ENCODE data around the gene TFPT. TPM values are rescaled to one million over a fixed set of nuclear protein-coding genes. Genes with fewer than 3 reads are reported as not detected.

TFPT gene
- total RNA-seq, 2 donors from 2014 or later, result 6.5 to 11.9 TPM

GRCh38 chr19:54154603-54155345, 39.3 kb upstream of the TFPT start:
- Histone ChIP-seq H3K9me3 (no peaks in the 10 kb centered on the region), H3K27ac (no peak overlapping the region), H3K27me3 (no peaks in the 10 kb centered on the region), H3K36me3 (replicated peaks in 1 of 2; ENCODE audit: insufficient read depth in 1 of 2, low read depth in 2 of 2) (peaks cover 5 to 36% of the 10 kb centered on the region in 2 donors), H3K4me1 (peaks cover 15% of the 10 kb centered on the region), H3K4me3 (no peak overlapping the region)
- no peak for TF ChIP-seq CTCF (IDR thresholded peaks at IDR 0.05)
- no peak for TF ChIP-seq POLR2A (IDR thresholded peaks at IDR 0.05)
- no peak for ATAC-seq
- intact Hi-C loops (cut with DNase I), result no loop called here
- 51 to 84% methylated on average over 15 to 18 of the region's 18 CpGs for WGBS, 2 donors
- DNase-seq, result no peak

GRCh38 chr19:54153731-54154326, 38.4 kb upstream of the TFPT start:
- 80 to 84% methylated on average over 7 to 10 of the region's 10 CpGs for WGBS, 2 donors
- no peak for DNase-seq

GRCh38 chr19:54152878-54153524, 37.5 kb upstream of the TFPT start:
- no peak overlapping the region for H3K4me3 ChIP-seq
- H3K4me1 ChIP-seq, result peaks cover 3% of the 10 kb centered on the region
- DNase-seq (no peak), ATAC-seq (no peak)
- intact Hi-C loops (cut with DNase I), result no loop called here
- 92% methylated on average over 18 to 24 of the region's 25 CpGs for WGBS, 2 donors
- no peaks in the 10 kb centered on the region for H3K27me3 ChIP-seq
- no peak overlapping the region for H3K27ac ChIP-seq
- peaks cover 5 to 43% of the 10 kb centered on the region in 2 donors for H3K36me3 ChIP-seq (replicated peaks in 1 of 2; ENCODE audit: insufficient read depth in 1 of 2, low read depth in 2 of 2)
- H3K9me3 ChIP-seq, result no peaks in the 10 kb centered on the region
- TF ChIP-seq CTCF (IDR thresholded peaks at IDR 0.05) (no peak), POLR2A (IDR thresholded peaks at IDR 0.05) (no peak)

More at GRCh38 chr19:54153731-54154326, 38.4 kb upstream of the TFPT start:
- H3K27ac ChIP-seq, result no peak overlapping the region
- H3K27me3 ChIP-seq, result no peaks in the 10 kb centered on the region
- no peak for ATAC-seq
- H3K4me3 ChIP-seq, result no peak overlapping the region
- peaks cover 12% of the 10 kb centered on the region for H3K4me1 ChIP-seq
- intact Hi-C loops (cut with DNase I), result no loop called here
- TF ChIP-seq POLR2A (IDR thresholded peaks at IDR 0.05) (no peak), CTCF (IDR thresholded peaks at IDR 0.05) (no peak)
- peaks cover 5 to 41% of the 10 kb centered on the region in 2 donors for H3K36me3 ChIP-seq (replicated peaks in 1 of 2; ENCODE audit: insufficient read depth in 1 of 2, low read depth in 2 of 2)
- no peaks in the 10 kb centered on the region for H3K9me3 ChIP-seq

- H3K4me1 ChIP-seq, result no peaks in the 10 kb centered on the region
- no peak for DNase-seq
- no peak overlapping the region for H3K27ac ChIP-seq
- TF ChIP-seq CTCF (IDR thresholded peaks at IDR 0.05) (no peak), POLR2A (IDR thresholded peaks at IDR 0.05) (no peak)
- no peak for ATAC-seq
- H3K9me3 ChIP-seq, result no peaks in the 10 kb centered on the region
- 95 to 98% methylated on average over 7 to 10 of the region's 12 CpGs for WGBS, 2 donors
- no peak overlapping the region for H3K4me3 ChIP-seq
- peaks cover 4 to 48% of the 10 kb centered on the region in 2 donors for H3K36me3 ChIP-seq (replicated peaks in 1 of 2; ENCODE audit: insufficient read depth in 1 of 2, low read depth in 2 of 2)
- intact Hi-C loops (cut with DNase I), result no loop called here
- no peaks in the 10 kb centered on the region for H3K27me3 ChIP-seq
Observed at GRCh38 chr19:54152267-54152666, 36.8 kb upstream of the TFPT start.
